GM21515 (cell line): ENCODE data around the gene LMX1A.

ENCODE experiments used
- ATAC-seq: cut with Tn5 transposase; IDR thresholded peaks from one replicate; pipeline ENCODE4 v1.9.1; 2021; ENCODE audit not compliant: unreplicated experiment

LMX1A gene

DNA sequence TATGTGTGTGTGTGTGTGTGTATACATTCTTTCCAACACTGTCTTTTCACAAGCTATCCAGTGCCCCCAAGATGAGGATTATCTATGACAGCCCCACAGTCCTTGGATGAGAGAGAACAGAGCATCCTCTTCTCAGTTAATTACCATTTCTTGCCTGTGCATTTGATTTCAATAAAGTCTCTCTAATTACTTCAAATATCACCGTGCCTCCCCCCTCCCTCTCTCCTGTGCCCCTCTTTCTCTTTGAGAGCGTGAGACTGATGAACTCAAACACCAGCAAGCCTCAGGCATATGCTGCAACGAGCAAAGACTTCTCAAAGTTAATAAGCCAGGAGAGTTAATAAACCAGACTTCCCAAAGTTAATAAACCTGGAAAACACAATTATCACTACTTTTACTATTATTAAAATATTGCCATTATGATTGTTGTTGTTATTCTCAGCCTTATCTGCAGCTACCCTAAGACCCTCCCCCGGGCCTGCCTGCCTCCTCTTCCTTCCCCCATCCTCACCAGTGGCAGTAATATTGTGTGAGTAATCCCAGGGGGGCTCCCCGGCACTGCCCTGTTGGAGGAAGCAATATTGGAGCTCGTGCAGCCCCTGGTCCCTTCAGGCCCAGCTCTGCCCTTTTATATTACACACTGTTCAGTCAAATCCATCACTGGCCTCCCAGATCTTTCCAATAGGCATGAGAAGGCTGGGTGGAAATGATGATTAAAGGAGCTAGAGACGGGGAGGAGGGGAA lies 30.9 kb downstream of the LMX1A start:
- ATAC-seq: no peak

GRCh38 chr1:165324050-165324449 lies 32.5 kb downstream of the LMX1A start:
- no peak for ATAC-seq

- no peak for ATAC-seq
Measured at GRCh38 chr1:165317612-165318011, 38.9 kb downstream of the LMX1A start.

- ATAC-seq: no peak
Measured at GRCh38 chr1:165316153-165316772, 40.3 kb downstream of the LMX1A start.

GRCh38 chr1:165315481-165315880 lies 41.0 kb downstream of the LMX1A start:
- no peak for ATAC-seq

GRCh38 chr1:165313903-165314302 lies 42.6 kb downstream of the LMX1A start:
- no peak for ATAC-seq

DNA sequence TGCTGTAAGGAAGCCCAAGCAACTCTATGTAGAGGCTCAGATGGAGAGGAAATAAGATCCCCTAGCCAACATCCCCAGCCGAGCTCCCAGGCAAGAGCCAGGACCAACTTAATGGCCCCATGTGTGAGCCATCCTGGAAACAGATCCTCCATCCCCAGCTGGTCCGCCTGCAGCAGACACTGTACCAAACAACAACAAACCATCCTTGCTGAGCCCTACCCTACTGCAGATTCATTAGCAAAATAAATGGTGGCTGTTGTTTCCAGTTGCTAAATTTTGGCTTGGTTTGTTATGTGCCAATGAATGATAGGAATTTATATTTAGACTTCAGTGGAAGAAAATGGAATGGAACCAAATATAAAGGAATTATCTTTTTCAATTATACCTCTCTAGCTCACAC lies 43.9 kb downstream of the LMX1A start:
- no peak for ATAC-seq

DNA sequence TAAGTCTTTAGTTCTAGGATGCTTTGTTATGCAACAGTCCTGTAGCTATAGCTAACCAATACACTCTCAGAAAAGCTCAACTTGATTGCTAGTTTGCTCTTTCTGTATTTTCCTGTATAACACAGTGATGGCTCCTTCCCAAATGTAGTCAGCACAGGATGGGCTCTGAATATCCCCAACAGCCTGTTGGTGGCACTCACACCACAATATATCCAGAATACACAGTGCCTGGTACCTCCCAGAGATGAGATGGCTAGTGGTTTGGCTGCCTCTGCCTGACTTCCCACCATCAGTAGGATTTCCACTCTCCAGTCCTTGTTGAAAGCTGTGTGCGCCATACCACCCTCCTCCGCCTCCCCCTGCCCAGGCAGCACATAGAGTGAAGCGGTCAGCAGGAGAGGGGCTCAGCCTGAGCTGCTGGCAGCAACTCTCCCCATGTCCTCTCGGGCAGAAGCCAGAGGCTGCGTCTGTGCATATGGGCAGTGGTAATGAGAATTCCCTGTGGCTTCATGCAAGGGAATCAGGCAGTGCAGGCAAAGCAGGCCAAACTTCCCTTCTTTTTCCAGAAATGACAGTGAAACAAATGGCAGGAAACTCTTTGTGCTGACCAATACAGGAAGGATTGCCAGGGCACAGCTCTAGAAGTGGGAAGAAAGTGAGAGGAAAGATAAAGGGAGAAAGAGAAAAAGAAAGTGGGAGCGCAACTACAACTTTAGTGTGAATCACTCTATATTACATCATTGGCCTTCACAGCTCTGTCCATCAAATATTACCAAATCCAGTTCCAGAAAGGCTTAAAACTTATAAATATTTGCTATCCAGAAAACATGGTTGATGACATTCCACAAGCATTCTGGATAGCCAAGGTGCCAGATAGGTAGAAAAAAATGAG lies 49.7 kb downstream of the LMX1A start:
- ATAC-seq: no peak

- no peak for ATAC-seq
Measured at GRCh38 chr1:165303386-165303785, 53.1 kb downstream of the LMX1A start.

- ATAC-seq: no peak
Measured at GRCh38 chr1:165300400-165300903, 56.1 kb downstream of the LMX1A start.

- no peak for ATAC-seq
Measured at GRCh38 chr1:165298203-165298820, 58.2 kb downstream of the LMX1A start.

- no peak for ATAC-seq
Measured at GRCh38 chr1:165296205-165296604, 60.3 kb downstream of the LMX1A start.

- ATAC-seq: no peak
Measured at GRCh38 chr1:165290148-165290547, 66.4 kb downstream of the LMX1A start.

GRCh38 chr1:165289556-165289955 lies 67.0 kb downstream of the LMX1A start:
- ATAC-seq: no peak

DNA sequence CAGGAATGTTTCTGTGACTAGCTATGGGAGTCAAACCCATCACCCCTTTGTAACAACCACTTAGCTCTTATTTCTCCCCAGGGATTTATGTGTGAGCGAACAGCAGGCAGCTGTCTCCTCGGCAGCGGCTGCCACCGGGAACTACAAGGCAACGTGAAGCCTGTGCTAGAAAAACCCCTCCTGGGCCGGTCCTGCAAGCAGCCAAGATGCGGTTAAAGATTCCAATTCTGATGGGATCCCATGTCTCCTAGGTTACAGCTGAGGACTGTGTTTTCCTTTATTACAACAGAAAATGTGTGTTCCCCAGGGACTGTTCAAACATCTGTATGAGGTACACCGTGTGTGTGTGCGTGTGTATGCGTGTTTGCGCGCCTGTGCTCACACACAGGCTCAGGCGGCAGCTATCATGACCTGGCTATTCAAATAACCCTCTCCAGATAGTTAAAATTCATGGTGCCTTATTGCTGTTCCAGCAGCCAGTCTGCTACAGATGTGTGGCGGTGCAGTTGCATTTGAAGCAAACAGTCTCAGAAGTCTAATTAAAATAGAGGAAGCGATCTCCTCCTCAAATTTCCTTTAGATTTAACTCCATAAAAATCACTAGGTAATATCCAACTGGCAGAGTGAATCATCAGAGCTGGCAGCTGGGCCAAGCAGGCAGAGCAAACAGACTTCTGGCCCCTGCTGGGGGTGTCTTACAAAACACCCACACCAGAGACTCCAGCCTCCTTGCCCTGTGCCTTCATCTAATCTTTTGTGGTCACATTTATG lies 68.0 kb downstream of the LMX1A start:
- ATAC-seq: no peak

DNA sequence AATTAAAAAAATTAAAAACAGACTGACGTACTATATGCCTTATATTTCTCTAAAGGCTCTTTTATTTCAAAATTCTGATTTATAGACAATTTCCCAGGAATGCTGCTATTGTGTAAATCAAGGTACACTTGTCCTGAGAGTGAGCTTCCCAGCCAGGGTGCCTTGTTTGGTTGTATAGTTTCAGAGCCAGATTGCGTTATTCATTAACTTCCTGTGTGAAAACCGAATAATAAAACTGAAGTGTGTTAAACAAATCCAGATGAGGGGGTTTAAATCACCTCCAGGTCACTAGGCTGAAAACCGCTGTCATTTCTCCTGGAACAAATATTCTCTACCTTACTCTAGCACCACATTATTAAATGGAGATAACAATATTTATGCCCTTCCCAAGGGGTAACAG lies 68.7 kb downstream of the LMX1A start:
- ATAC-seq: no peak

- no peak for ATAC-seq
Measured at GRCh38 chr1:165287329-165287728, 69.2 kb downstream of the LMX1A start.

GRCh38 chr1:165284454-165284853 lies 72.1 kb downstream of the LMX1A start:
- no peak for ATAC-seq

DNA sequence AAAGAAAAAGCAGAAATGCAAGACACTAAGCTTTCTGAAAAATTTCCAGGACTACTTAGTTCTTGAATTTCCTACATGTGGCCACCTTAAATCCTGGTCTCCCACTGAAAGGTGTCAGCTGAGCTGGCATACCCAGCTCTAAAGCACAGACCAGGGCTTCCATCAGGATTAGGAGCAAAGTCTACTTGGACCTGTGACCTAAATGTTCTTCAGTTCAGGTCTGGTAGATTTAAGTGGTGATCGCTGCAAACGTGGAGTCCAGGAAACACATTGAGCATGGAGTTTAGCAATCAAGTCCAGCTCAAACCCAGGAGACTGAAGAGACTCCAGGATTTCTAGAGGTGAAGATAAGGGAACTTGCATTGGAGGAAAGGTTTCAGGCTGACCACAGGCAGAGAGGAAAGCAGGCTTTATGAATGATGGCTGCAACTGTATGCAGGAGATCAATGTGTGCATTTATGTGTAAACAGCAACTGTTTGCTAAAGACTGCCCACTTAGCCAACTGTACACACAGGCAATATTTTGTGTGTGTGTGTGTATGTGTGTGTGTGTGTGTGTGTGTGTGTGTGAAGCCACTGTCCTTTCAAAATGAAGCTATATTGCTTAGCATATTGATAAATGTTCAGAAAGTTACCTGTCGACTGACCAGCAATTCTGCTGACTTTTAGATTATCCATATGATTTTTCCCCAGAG lies 75.2 kb downstream of the LMX1A start:
- no peak for ATAC-seq

DNA sequence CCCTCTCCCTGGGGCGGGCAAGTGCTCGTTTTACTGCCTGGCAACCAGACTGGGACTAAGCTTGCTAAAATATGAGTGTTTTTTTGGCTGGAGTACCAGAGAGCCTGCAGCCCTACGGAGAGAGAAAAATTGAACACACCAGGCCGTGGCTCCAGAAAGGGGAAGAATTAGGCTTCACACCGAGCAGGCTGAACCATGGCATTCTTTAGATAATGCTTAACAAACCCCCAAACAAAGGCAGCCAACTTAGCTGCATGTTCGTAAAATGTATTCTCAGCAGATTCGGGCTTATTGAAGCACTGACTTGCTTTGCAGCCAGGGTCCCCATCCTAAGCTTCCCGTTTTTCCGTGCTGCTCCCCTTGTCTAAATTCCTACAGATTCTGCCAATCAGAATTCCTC lies 76.6 kb downstream of the LMX1A start:
- no peak for ATAC-seq
